Endothelial cell of umbilical vein (primary cell): Measurements from ENCODE around the gene LYRM4. TPM values are rescaled to one million over a fixed set of nuclear protein-coding genes. Genes with fewer than 3 reads are reported as not detected.

Source experiments
- BruUV-seq: library from RNA; stranded (reverse); fragments of 400-500 nt; replicated peaks from 2 replicates; lab custom pipeline; 2021; lab: Mats Ljungman, UMichigan
- CTCF ChIA-PET: fragments of 300-600, 350-600 bp; sonication (Branson Sonifier 250); formaldehyde crosslinking; loops from one replicate; lab custom pipeline; 2021; ENCODE audit warnings: antibody characterized with exemption, inconsistent platforms; lab: Charles Lee
- POLR2A ChIA-PET: fragments of 300-600, 350-600 bp; sonication (Branson Sonifier 250); formaldehyde crosslinking; loops from one replicate; lab custom pipeline; 2021; ENCODE audit warnings: antibody characterized with exemption, inconsistent platforms; lab: Charles Lee
- DNase-seq: peaks from one replicate; pipeline ENCODE4 v3.0.0-alpha.2; 2011; ENCODE audit warnings: low read depth, low spot score
- FAIRE-seq: peaks from 2 replicates; lab custom pipeline; 2011; peaks lifted over from hg19 to GRCh38; lab: Jason Lieb, UNC
- H2AFZ ChIP-seq: 2 replicates; pipeline ENCODE4 v1.6.0; 2012; ENCODE audit warnings: low read depth, low read length, control low read depth, inconsistent platforms
- H3K27ac ChIP-seq: 2 replicates; pipeline ENCODE4 v1.5.1; 2011; ENCODE audit warnings: low read depth, mild to moderate bottlenecking, control low read depth, low read length, moderate library complexity; ENCODE audit not compliant: insufficient read depth
- H3K27me3 ChIP-seq, 2 experiments: 2 replicates each; pipeline versions ENCODE4 v1.6.0 to v1.6.1; 2011; ENCODE audit warnings: low read length in 2 of 2, mixed read lengths in 1 of 2; ENCODE audit not compliant: control insufficient read depth in 2 of 2, insufficient read depth in 2 of 2
- H3K36me3 ChIP-seq, 2 experiments: 2 replicates in 1 of 2; 3 replicates in 1 of 2; pipeline ENCODE4 v1.5.1; 2011; ENCODE audit warnings: low read length in 2 of 2, mild to moderate bottlenecking in 1 of 2, moderate library complexity in 1 of 2; ENCODE audit not compliant: control insufficient read depth in 2 of 2, insufficient read depth in 2 of 2; ENCODE audit errors: extremely low read depth in 1 of 2
- H3K4me1 ChIP-seq: 3 replicates; pipeline ENCODE4 v1.5.1; 2011; ENCODE audit warnings: mild to moderate bottlenecking, low read length; ENCODE audit not compliant: control insufficient read depth, insufficient read depth; ENCODE audit errors: extremely low read depth
- H3K4me2 ChIP-seq: 2 replicates; pipeline ENCODE4 v1.6.1; 2011; ENCODE audit warnings: low read length, control low read depth, mixed read lengths; ENCODE audit not compliant: insufficient read depth
- H3K4me3 ChIP-seq, 3 experiments: fragments of 200-600 bp in 1 of 3; sonication (generic), shearing (Covaris generic) in 1 of 3; replicated peaks in 1 of 3; 2 replicates each; pipeline ENCODE4 v1.5.1; 2011 to 2016; ENCODE audit warnings: control low read depth in 3 of 3, low read length in 3 of 3, mild to moderate bottlenecking in 2 of 3, inconsistent platforms in 1 of 3, low read depth in 1 of 3, moderate library complexity in 1 of 3; ENCODE audit not compliant: insufficient read depth in 1 of 3
- H3K79me2 ChIP-seq: 2 replicates; pipeline ENCODE4 v1.6.0; 2012; ENCODE audit warnings: low read length, inconsistent platforms; ENCODE audit not compliant: control insufficient read depth, insufficient read depth
- H3K9ac ChIP-seq: replicated peaks from 2 replicates; pipeline ENCODE3; 2011; ENCODE audit warnings: low read length, control low read depth; ENCODE audit not compliant: insufficient read depth; ENCODE audit errors: extremely low read depth
- H3K9me1 ChIP-seq: replicated peaks from 3 replicates; pipeline ENCODE4 v1.6.0; 2011; ENCODE audit warnings: mild to moderate bottlenecking, low read length; ENCODE audit not compliant: control insufficient read depth, insufficient read depth; ENCODE audit errors: extremely low read depth
- H3K9me3 ChIP-seq: replicated peaks from 2 replicates; pipeline ENCODE4 v1.5.1; 2012; ENCODE audit warnings: low read length, inconsistent platforms; ENCODE audit not compliant: control insufficient read depth, insufficient read depth
- H4K20me1 ChIP-seq: replicated peaks from 2 replicates; pipeline ENCODE3; 2011; ENCODE audit warnings: mild to moderate bottlenecking, low read length; ENCODE audit not compliant: control insufficient read depth, insufficient read depth; ENCODE audit errors: extremely low read depth
- CTCF ChIP-seq, 2 donors: IDR thresholded peaks; 1 replicate in 1 of 2; 2 replicates in 1 of 2; pipeline ENCODE4 v1.5.1; 2011; ENCODE audit warnings: low read length in 2 of 2, mild to moderate bottlenecking in 2 of 2, moderate library complexity in 2 of 2, control low read depth in 1 of 2, inconsistent platforms in 1 of 2, low read depth in 1 of 2; ENCODE audit not compliant: insufficient read depth in 1 of 2; ENCODE audit errors: extremely low read depth in 1 of 2
- EZH2 ChIP-seq: IDR thresholded peaks from 2 replicates; pipeline ENCODE4 v1.6.1; 2012; ENCODE audit warnings: borderline replicate concordance, low read depth, mild to moderate bottlenecking, moderate library complexity, low read length, inconsistent platforms; ENCODE audit not compliant: severe bottlenecking
- FOS ChIP-seq: IDR thresholded peaks from 2 replicates; pipeline ENCODE4 v1.6.1; 2011; ENCODE audit warnings: mild to moderate bottlenecking, low read length, moderate library complexity, borderline replicate concordance; ENCODE audit not compliant: insufficient read depth
- JUN ChIP-seq: IDR thresholded peaks from 2 replicates; pipeline ENCODE4 v1.6.1; 2011; ENCODE audit warnings: borderline replicate concordance, low read depth; ENCODE audit not compliant: insufficient read length, insufficient read depth
- MAX ChIP-seq: IDR thresholded peaks from 2 replicates; pipeline ENCODE4 v1.6.1; 2011; ENCODE audit not compliant: insufficient read depth, insufficient read length
- MYC ChIP-seq: IDR thresholded peaks from one replicate; pipeline ENCODE4 v1.6.1; 2011; ENCODE audit warnings: mild to moderate bottlenecking, low read depth, low read length
- POLR2A ChIP-seq: IDR thresholded peaks from 2 replicates; pipeline ENCODE4 v1.6.1; 2012; ENCODE audit warnings: low read depth, mild to moderate bottlenecking, control low read depth, low read length
- POLR2AphosphoS5 ChIP-seq: IDR thresholded peaks from 2 replicates; pipeline ENCODE4 v1.6.1; 2012; ENCODE audit warnings: low read depth, mild to moderate bottlenecking, control low read depth, low read length, moderate library complexity; ENCODE audit not compliant: insufficient read depth
- dilution Hi-C: fragments of 300-500 bp; cut with MboI; formaldehyde crosslinking; loops from one replicate; pipeline ENCODE4 v1.15.0; 2019; ENCODE audit warnings: low sequenced_read_pairs; ENCODE audit not compliant: extremely low pct_ligation_motif_present
- intact Hi-C: fragments of 100-400 bp; cut with micrococcal nuclease; formaldehyde crosslinking; loops from one replicate; pipeline ENCODE4 v1.10.0; 2022
- polyA plus RNA-seq, 4 experiments: library from polyadenylated mRNA; depleted of rRNA in 3 of 4; stranded (reverse) in 3 of 4; unstranded in 1 of 4; fragments of >200 nt; gene quantifications; 2 replicates each; pipeline versions ENCODE4 v1.2.1 to v1.2.3, GENCODE V29; 2011 to 2012; ENCODE audit warnings: missing spikeins in 1 of 4
- total RNA-seq: library from RNA; stranded (reverse); gene quantifications from 2 replicates; pipeline ENCODE4 v1.2.3, GENCODE V29; 2021

Gene LYRM4
- total and polyA plus RNA-seq, 2 donors (not counting 3 experiments of a cell fraction or from before 2014, with no cell fraction given): 39.5 to 44.0 TPM

- Histone ChIP-seq H3K27me3 (no peaks in the 10 kb centered on the region), H2AFZ (no peak overlapping the region), H3K4me2 (no peak overlapping the region), H3K36me3 (no peaks in the 10 kb centered on the region), H3K27ac (no peak overlapping the region), H3K9me3 (no peaks in the 10 kb centered on the region), H3K9ac (no peak overlapping the region), H3K9me1 (no peaks in the 10 kb centered on the region), H3K4me3 (no peak overlapping the region), H4K20me1 (no peaks in the 10 kb centered on the region), H3K4me1 (no peaks in the 10 kb centered on the region), H3K79me2 (no peaks in the 10 kb centered on the region)
- dilution Hi-C loops (no loop called here), intact Hi-C loops (no loop called here)
- POLR2A ChIA-PET: no interaction called here
- FAIRE-seq (no peak), DNase-seq (no peak)
- CTCF ChIA-PET: no interaction called here
- TF ChIP-seq CTCF (IDR thresholded peaks at IDR 0.05; ENCODE audit: extremely low read depth in 1 of 2, insufficient read depth in 1 of 2, low read depth in 1 of 2, low read length in 2 of 2) (no peak), FOS (peak; percentile 35)
- BruUV-seq: no TSS peak
Observed at GRCh38 chr6:5308066-5308465, 47.3 kb upstream of the LYRM4 start.

DNA sequence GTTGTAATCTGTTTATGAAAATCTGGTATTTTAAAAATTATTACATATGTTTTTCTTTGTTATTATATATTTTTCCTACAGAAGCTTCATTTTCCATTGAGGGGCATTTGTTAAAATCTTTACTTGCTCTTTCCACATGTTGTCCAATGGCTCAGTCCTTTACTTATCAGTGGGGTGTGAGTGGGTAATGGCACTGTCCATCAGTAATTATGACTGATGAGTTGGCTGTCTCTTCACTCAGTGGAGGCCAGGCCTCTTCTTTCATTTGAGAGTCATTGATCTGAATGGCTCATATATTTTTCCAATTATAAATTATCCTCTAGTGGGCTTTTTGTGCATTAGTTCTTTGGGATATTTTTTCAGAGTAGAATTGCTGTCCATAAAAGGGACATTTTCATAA lies 46.3 kb upstream of the LYRM4 start:
- BruUV-seq: no TSS peak
- DNase-seq (no peak), FAIRE-seq (no peak)
- H3K9ac ChIP-seq: no peak overlapping the region
- no peaks in the 10 kb centered on the region for H3K9me3 ChIP-seq
- no peak overlapping the region for H2AFZ ChIP-seq
- H3K27ac ChIP-seq: no peak overlapping the region
- H3K36me3 ChIP-seq: no peaks in the 10 kb centered on the region
- H3K4me3 ChIP-seq: no peak overlapping the region
- H4K20me1 ChIP-seq: no peaks in the 10 kb centered on the region
- no peaks in the 10 kb centered on the region for H3K27me3 ChIP-seq
- TF ChIP-seq MAX (no peak), CTCF (IDR thresholded peaks at IDR 0.05; ENCODE audit: extremely low read depth in 1 of 2, insufficient read depth in 1 of 2, low read depth in 1 of 2, low read length in 2 of 2) (no peak), JUN (no peak), POLR2AphosphoS5 (no peak), POLR2A (no peak), EZH2 (no peak), MYC (no peak)
- CTCF ChIA-PET: interaction anchor here (1.1 to 4.5 kb wide), 2 partner anchors 36 to 163 kb away, joined by 3 to 37 read pairs; no protein-coding TSS in a partner anchor
- H3K4me1 ChIP-seq: no peaks in the 10 kb centered on the region
- intact Hi-C loops: no loop called here
- dilution Hi-C loops: no loop called here
- H3K4me2 ChIP-seq: no peak overlapping the region
- no peaks in the 10 kb centered on the region for H3K79me2 ChIP-seq
- POLR2A ChIA-PET: no interaction called here
- no peaks in the 10 kb centered on the region for H3K9me1 ChIP-seq
